GM12878 (cell line): ENCODE measurements around the gene SSBP2. TPM values are rescaled to one million over a fixed set of nuclear protein-coding genes. Genes with fewer than 3 reads are reported as not detected.

Experiments
- ATAC-seq: fragments of 200-7000 bp; cut with Tn5 transposase; 3 replicates; pipeline ENCODE4 v1.9.1; 2020; ENCODE audit warnings: mild to moderate bottlenecking, moderate library complexity
- BruUV-seq: library from RNA; stranded (reverse); fragments of 400-500 nt; replicated peaks from 2 replicates; lab custom pipeline; 2021; lab: Mats Ljungman, UMichigan
- CTCF ChIA-PET: fragments of 300-600 bp; sonication (Branson Sonifier 250); formaldehyde crosslinking; extraction: SDS; loops from one replicate; lab custom pipeline; 2021; ENCODE audit warnings: inconsistent platforms; lab: Yijun Ruan, JAX
- POLR2A ChIA-PET: fragments of 350-600 bp; formaldehyde crosslinking; extraction: SDS; loops from one replicate; lab custom pipeline; 2021; ENCODE audit warnings: inconsistent platforms; lab: Charles Lee
- RAD21 ChIA-PET: fragments of 300-600 bp; sonication (Branson Sonifier 250); formaldehyde crosslinking; loops from one replicate; lab custom pipeline; 2023; ENCODE audit warnings: antibody characterized with exemption; ENCODE audit not compliant: unreplicated experiment; lab: Charles Lee
- SMC1A ChIA-PET: fragments of 300-600 bp; sonication (Branson Sonifier 250); formaldehyde crosslinking; loops from one replicate; lab custom pipeline; 2023; ENCODE audit not compliant: unreplicated experiment, uncharacterized antibody; lab: Charles Lee
- DNase-seq: peaks from one replicate; pipeline ENCODE4 v3.0.0-alpha.2; 2011; ENCODE audit warnings: low read depth, low spot score
- FAIRE-seq: peaks from 3 replicates; lab custom pipeline; 2011; peaks lifted over from hg19 to GRCh38; lab: Jason Lieb, UNC
- H2AFZ ChIP-seq: 2 replicates; pipeline ENCODE4 v1.6.0; 2011; ENCODE audit warnings: low read depth, low read length, control low read depth; ENCODE audit not compliant: control insufficient read depth
- H3K27ac ChIP-seq: 2 replicates; pipeline ENCODE4 v1.5.1; 2011; ENCODE audit warnings: control low read depth; ENCODE audit not compliant: control insufficient read depth, insufficient read depth
- H3K27me3 ChIP-seq, 2 experiments: replicated peaks in 1 of 2; 2 replicates each; pipeline versions ENCODE4 v1.6.0 to v1.6.1; 2011; ENCODE audit warnings: low read length in 1 of 2; ENCODE audit not compliant: control insufficient read depth in 2 of 2, insufficient read depth in 2 of 2
- H3K36me3 ChIP-seq, 2 experiments: 2 replicates each; pipeline ENCODE4 v1.5.1; 2011; ENCODE audit warnings: low read length in 1 of 2; ENCODE audit not compliant: control insufficient read depth in 2 of 2, insufficient read depth in 2 of 2
- H3K4me1 ChIP-seq: 2 replicates; pipeline ENCODE4 v1.6.1; 2011; ENCODE audit warnings: mild to moderate bottlenecking, low read length, moderate library complexity, mixed read lengths; ENCODE audit not compliant: control insufficient read depth, insufficient read depth
- H3K4me2 ChIP-seq: 2 replicates; pipeline ENCODE4 v1.6.0; 2011; ENCODE audit warnings: control low read depth; ENCODE audit not compliant: control insufficient read depth, insufficient read depth
- H3K4me3 ChIP-seq: fragments of 200-600 bp; sonication (generic); 2 replicates; pipeline ENCODE4 v1.5.1; 2016
- H3K79me2 ChIP-seq: 2 replicates; pipeline ENCODE4 v1.6.0; 2011; ENCODE audit warnings: low read length; ENCODE audit not compliant: control insufficient read depth, insufficient read depth
- H3K9ac ChIP-seq: 2 replicates; pipeline ENCODE4 v1.8.0; 2011; ENCODE audit warnings: low read length, control low read depth, mixed read lengths; ENCODE audit not compliant: control insufficient read depth, insufficient read depth
- H3K9me3 ChIP-seq: replicated peaks from 3 replicates; pipeline ENCODE4 v1.5.1; 2011; ENCODE audit warnings: mild to moderate bottlenecking, low read length; ENCODE audit not compliant: control insufficient read depth, insufficient read depth
- H4K20me1 ChIP-seq: 2 replicates; pipeline ENCODE4 v1.6.0; 2011; ENCODE audit not compliant: control insufficient read depth, insufficient read depth
- BRCA1 ChIP-seq: IDR thresholded peaks from 2 replicates; pipeline ENCODE4 v1.6.1; 2011; ENCODE audit warnings: low read depth, low read length, improper control_type of control experiment
- CREB1 ChIP-seq: IDR thresholded peaks from 2 replicates; pipeline ENCODE4 v1.6.1; 2012; ENCODE audit warnings: low read depth, mild to moderate bottlenecking, inconsistent platforms
- HCFC1 ChIP-seq: fragments of 150-350 bp; IDR thresholded peaks from 2 replicates; pipeline ENCODE4 v1.6.1; 2014; ENCODE audit warnings: low read length
- IKZF2 ChIP-seq, 2 experiments: fragments of 450-650 bp; IDR thresholded peaks; 2 replicates each; pipeline ENCODE4 v1.6.1; 2017; ENCODE audit warnings: mild to moderate bottlenecking in 2 of 2, moderate library complexity in 2 of 2
- MTA2 ChIP-seq: fragments of 450-650 bp; IDR thresholded peaks from 2 replicates; pipeline ENCODE4 v1.6.1; 2016; ENCODE audit warnings: low read depth, mild to moderate bottlenecking, moderate library complexity
- RFX5 ChIP-seq: IDR thresholded peaks from 2 replicates; pipeline ENCODE4 v1.6.1; 2011; ENCODE audit warnings: low read depth, low read length, improper control_type of control experiment
- ZNF24 ChIP-seq: fragments of 450-650 bp; IDR thresholded peaks from 2 replicates; pipeline ENCODE4 v1.6.1; 2017; ENCODE audit warnings: antibody characterized with exemption, mild to moderate bottlenecking
- WGBS: methylation state at CpG from one replicate; pipeline ENCODE4 v1.1.6; 2016; ENCODE audit warnings: low lambda C conversion rate; ENCODE audit not compliant: insufficient replicate concordance, insufficient coverage; ENCODE audit errors: missing lambda C conversion rate; 5-methylcytosine and 5-hydroxymethylcytosine counted together
- in situ Hi-C: fragments of 300-500 bp; cut with MboI; formaldehyde crosslinking; loops from 9 replicates; pipeline ENCODE4 v1.14.3; 2018; ENCODE audit warnings: mixed read lengths
- intact Hi-C: fragments of 100-400 bp; cut with micrococcal nuclease; formaldehyde crosslinking; loops from one replicate; pipeline ENCODE4 v1.14.2; 2022; ENCODE audit not compliant: unreplicated experiment
- polyA plus RNA-seq, 11 experiments: library from polyadenylated mRNA; depleted of rRNA in 4 of 11; unstranded in 6 of 11; stranded (reverse) in 5 of 11; fragments of >200 nt; fragmentation: Nextera tagmentation in 4 of 11; fragmentation: Illumina TruSeq in 1 of 11; extraction: Ambion mirVana in 4 of 11; extraction: Trizol in 1 of 11; gene quantifications; 1 replicate in 1 of 11; 2 replicates in 10 of 11; pipeline versions ENCODE4 v1.2.1 to v1.2.3, GENCODE V29; 2011 to 2016; ENCODE audit warnings: inconsistent platforms in 2 of 11, missing spikeins in 2 of 11, low read depth in 1 of 11
- total RNA-seq, 4 experiments: library from RNA; depleted of rRNA in 3 of 4; stranded (reverse); fragments of >200 nt in 3 of 4; fragmentation: Illumina TruSeq in 1 of 4; extraction: Trizol in 1 of 4; gene quantifications; 2 replicates each; pipeline versions ENCODE4 v1.2.1 to v1.2.3, GENCODE V29; 2013 to 2021
- TF ChIP-seq, protein P1 (sequence below): fragments of 450-650 bp; IDR thresholded peaks from 2 replicates; pipeline ENCODE4 v1.6.1; 2017; ENCODE audit warnings: mild to moderate bottlenecking
- TF ChIP-seq, protein P2 (sequence below): fragments of 450-650 bp; IDR thresholded peaks from 2 replicates; pipeline ENCODE4 v1.6.1; 2016; ENCODE audit warnings: mild to moderate bottlenecking
- TF ChIP-seq, protein P3 (sequence below): IDR thresholded peaks from 2 replicates; pipeline ENCODE4 v1.6.1; 2012; ENCODE audit warnings: mild to moderate bottlenecking, low read depth, low read length

SSBP2 gene
- total and polyA plus RNA-seq, 10 of the 15 experiments (the other 5 are each of a cell fraction or from before 2014, with no cell fraction given): 52.2 to 132 (median 110) TPM

DNA sequence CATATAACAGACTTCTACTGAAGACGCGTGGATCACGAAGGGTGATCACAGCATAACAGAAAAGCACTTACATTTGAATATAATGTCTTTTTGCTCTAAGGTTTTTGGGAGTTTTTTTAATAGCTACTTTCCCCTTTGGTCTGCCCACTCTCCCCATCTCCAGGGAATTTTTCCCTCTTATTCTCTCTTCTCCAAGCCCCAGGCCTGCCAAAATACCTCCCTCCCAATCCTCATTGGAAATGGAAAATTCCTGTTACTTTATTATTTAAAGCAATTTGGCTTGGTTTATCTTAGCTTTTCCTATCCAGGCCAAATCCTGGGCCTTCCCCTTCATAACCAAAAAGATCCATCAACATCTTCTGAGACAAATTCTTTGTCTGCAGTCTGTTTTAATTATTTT, 22.3 kb upstream of the SSBP2 start:
- WGBS: 98% methylated on average over 3 of the region's 3 CpGs
- Histone ChIP-seq H3K4me1 (no peaks in the 10 kb centered on the region), H3K4me3 (no peak overlapping the region), H4K20me1 (no peaks in the 10 kb centered on the region), H3K27ac (no peak overlapping the region), H3K9ac (no peak overlapping the region), H2AFZ (no peak overlapping the region), H3K79me2 (no peaks in the 10 kb centered on the region), H3K4me2 (no peak overlapping the region), H3K36me3 (no peaks in the 10 kb centered on the region), H3K9me3 (no peaks in the 10 kb centered on the region), H3K27me3 (no peaks in the 10 kb centered on the region)
- SMC1A ChIA-PET: interaction anchor here (0.8 to 2.4 kb wide), 6 partner anchors 9 to 326 kb away, joined by 3 to 9 read pairs (median 3); no protein-coding TSS in a partner anchor
- no peak for FAIRE-seq
- in situ Hi-C loops: no loop called here
- BruUV-seq: no TSS peak
- intact Hi-C loops: no loop called here
- ATAC-seq: no peak
- POLR2A ChIA-PET: no interaction called here
- RAD21 ChIA-PET: no interaction called here
- CTCF ChIA-PET: interaction anchor here (1.4 kb wide), 1 partner anchor 12 kb away, joined by 3 read pairs; no protein-coding TSS in a partner anchor
- DNase-seq: no peak
- TF ChIP-seq CREB1: no peak
- no peak for TF ChIP-seq HCFC1
- TF ChIP-seq, protein P1, sequence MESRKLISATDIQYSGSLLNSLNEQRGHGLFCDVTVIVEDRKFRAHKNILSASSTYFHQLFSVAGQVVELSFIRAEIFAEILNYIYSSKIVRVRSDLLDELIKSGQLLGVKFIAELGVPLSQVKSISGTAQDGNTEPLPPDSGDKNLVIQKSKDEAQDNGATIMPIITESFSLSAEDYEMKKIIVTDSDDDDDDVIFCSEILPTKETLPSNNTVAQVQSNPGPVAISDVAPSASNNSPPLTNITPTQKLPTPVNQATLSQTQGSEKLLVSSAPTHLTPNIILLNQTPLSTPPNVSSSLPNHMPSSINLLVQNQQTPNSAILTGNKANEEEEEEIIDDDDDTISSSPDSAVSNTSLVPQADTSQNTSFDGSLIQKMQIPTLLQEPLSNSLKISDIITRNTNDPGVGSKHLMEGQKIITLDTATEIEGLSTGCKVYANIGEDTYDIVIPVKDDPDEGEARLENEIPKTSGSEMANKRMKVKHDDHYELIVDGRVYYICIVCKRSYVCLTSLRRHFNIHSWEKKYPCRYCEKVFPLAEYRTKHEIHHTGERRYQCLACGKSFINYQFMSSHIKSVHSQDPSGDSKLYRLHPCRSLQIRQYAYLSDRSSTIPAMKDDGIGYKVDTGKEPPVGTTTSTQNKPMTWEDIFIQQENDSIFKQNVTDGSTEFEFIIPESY: no peak
- TF ChIP-seq, all 136 proteins: peak for 0

DNA sequence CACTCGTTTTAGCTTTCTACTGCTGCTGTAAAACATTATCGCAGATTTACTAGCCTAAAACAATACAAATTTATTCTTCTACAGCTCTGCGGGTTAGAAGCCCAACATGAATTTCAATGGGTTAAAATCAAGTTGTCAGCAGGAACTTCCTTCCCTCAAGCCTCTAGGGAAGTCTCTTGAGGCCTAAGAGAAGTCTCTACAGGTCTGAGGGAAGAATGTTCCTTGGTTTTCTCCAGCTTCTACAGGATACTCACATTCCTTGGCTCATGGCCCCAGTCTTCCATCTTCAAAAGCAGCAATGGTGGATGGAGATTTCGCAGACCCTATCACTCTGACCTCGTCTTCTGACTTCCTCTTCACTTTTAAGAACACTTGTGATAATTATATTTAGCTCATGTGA, 21.6 kb upstream of the SSBP2 start:
- Histone ChIP-seq H3K4me3 (no peak overlapping the region), H3K36me3 (no peaks in the 10 kb centered on the region), H3K27me3 (no peaks in the 10 kb centered on the region), H4K20me1 (no peaks in the 10 kb centered on the region), H3K27ac (no peak overlapping the region), H3K9ac (no peak overlapping the region), H3K4me2 (no peak overlapping the region), H3K79me2 (no peaks in the 10 kb centered on the region), H3K4me1 (no peaks in the 10 kb centered on the region), H2AFZ (no peak overlapping the region), H3K9me3 (no peaks in the 10 kb centered on the region)
- ChIA-PET POLR2A (no interaction called here), SMC1A (interaction anchor here (1.0 to 2.4 kb wide), 7 partner anchors 9 to 146 kb away, joined by 3 to 9 read pairs (median 3); no protein-coding TSS in a partner anchor), RAD21 (interaction anchor here (1.1 to 1.2 kb wide), 2 partner anchors 22 to 26 kb away, joined by 3 read pairs; partner anchors contain the start of gene SSBP2), CTCF (interaction anchor here (0.8 kb wide), 2 partner anchors 14 to 259 kb away, joined by 3 to 4 read pairs; no protein-coding TSS in a partner anchor)
- in situ Hi-C loops (no loop called here), intact Hi-C loops (no loop called here)
- 55% methylated on average over 5 of the region's 5 CpGs for WGBS
- ATAC-seq: no peak
- BruUV-seq: no TSS peak
- FAIRE-seq: no peak
- DNase-seq: no peak
- TF ChIP-seq, protein P2, sequence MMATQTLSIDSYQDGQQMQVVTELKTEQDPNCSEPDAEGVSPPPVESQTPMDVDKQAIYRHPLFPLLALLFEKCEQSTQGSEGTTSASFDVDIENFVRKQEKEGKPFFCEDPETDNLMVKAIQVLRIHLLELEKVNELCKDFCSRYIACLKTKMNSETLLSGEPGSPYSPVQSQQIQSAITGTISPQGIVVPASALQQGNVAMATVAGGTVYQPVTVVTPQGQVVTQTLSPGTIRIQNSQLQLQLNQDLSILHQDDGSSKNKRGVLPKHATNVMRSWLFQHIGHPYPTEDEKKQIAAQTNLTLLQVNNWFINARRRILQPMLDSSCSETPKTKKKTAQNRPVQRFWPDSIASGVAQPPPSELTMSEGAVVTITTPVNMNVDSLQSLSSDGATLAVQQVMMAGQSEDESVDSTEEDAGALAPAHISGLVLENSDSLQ: no peak
- TF ChIP-seq IKZF2 (IDR thresholded peaks at IDR 0.05): no peak
- TF ChIP-seq, protein P3, sequence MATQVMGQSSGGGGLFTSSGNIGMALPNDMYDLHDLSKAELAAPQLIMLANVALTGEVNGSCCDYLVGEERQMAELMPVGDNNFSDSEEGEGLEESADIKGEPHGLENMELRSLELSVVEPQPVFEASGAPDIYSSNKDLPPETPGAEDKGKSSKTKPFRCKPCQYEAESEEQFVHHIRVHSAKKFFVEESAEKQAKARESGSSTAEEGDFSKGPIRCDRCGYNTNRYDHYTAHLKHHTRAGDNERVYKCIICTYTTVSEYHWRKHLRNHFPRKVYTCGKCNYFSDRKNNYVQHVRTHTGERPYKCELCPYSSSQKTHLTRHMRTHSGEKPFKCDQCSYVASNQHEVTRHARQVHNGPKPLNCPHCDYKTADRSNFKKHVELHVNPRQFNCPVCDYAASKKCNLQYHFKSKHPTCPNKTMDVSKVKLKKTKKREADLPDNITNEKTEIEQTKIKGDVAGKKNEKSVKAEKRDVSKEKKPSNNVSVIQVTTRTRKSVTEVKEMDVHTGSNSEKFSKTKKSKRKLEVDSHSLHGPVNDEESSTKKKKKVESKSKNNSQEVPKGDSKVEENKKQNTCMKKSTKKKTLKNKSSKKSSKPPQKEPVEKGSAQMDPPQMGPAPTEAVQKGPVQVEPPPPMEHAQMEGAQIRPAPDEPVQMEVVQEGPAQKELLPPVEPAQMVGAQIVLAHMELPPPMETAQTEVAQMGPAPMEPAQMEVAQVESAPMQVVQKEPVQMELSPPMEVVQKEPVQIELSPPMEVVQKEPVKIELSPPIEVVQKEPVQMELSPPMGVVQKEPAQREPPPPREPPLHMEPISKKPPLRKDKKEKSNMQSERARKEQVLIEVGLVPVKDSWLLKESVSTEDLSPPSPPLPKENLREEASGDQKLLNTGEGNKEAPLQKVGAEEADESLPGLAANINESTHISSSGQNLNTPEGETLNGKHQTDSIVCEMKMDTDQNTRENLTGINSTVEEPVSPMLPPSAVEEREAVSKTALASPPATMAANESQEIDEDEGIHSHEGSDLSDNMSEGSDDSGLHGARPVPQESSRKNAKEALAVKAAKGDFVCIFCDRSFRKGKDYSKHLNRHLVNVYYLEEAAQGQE: no peak
- no peak for TF ChIP-seq ZNF24
- TF ChIP-seq MTA2: no peak
- no peak for TF ChIP-seq RFX5
- no peak for TF ChIP-seq BRCA1
